ENCODE results near the gene NAA80.
"Not testable (repeated sequence)": the region's sequence is repeated elsewhere in the genome, so short reads cannot be mapped to it uniquely, and the experiment has no call there.

Gene NAA80

DNA sequence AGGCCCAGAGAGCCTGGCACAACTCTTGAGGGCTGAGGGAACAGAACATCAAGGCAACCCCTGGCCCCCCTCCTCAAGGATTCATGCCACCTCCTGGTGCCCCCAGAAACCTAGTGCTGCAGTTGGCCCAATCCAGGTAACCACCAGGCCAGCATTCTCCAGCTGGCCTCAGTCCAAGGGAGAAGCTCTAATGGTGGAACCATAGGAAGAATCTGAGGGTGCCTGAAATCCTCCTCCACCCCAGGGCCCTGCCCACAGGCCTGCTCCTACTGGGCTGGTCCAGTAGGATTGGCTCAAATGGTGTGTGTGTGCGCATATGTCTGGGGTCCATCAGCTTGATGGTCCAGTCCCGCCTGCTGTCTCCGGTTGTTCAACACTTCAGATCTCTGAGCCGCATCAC lies 15.6 kb upstream of the NAA80 start:
- H3K4me3 ChIP-seq (ENCODE audit: low read depth in 1 of 5, low read length in 5 of 5): no peak overlapping the region
- peak overlapping the region; percentile 25 for H3K27ac ChIP-seq (ENCODE audit: low read depth, low read length)
- H3K27me3 ChIP-seq (ENCODE audit: control insufficient read depth in 5 of 5, insufficient read depth in 4 of 5, low read length in 5 of 5): no peaks in the 10 kb centered on the region
- H3K9me3 ChIP-seq (ENCODE audit: control insufficient read depth in 5 of 5, low read length in 5 of 5): no peaks in the 10 kb centered on the region
- H3K9ac ChIP-seq (ENCODE audit: low read length in 5 of 5): no peak overlapping the region
- peaks cover 20 to 51% (median 42%) of the 10 kb centered on the region in 5 donors for H3K4me1 ChIP-seq (ENCODE audit: control insufficient read depth in 5 of 5, insufficient read depth in 5 of 5, low read length in 5 of 5)
- peaks cover 0 to 51% (median 47%) of the 10 kb centered on the region in 5 donors for H3K36me3 ChIP-seq (ENCODE audit: control insufficient read depth in 5 of 5, insufficient read depth in 5 of 5, low read length in 5 of 5)

DNA sequence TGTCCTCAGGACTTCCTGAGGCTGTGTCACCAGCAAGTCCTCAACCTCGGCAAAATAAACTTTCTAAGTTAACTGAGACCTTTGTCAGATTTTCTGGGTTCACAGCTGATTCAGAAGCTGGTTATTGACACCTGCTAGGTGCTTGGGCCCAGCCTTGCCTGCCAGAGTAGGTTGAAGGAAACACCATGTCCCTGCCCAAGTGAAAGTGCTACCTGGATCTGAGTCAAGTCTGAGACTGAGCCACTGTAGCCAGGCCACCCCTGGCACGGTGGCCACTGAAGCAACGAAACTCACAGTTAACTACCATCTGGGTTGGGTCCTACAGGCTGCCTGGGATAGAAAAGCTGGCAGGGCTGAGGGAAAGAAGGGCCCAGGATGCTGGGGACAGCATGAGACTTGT lies 15.1 kb upstream of the NAA80 start:
- Histone ChIP-seq H3K36me3 (ENCODE audit: control insufficient read depth in 5 of 5, insufficient read depth in 5 of 5, low read length in 5 of 5) (peaks cover 0 to 46% (median 42%) of the 10 kb centered on the region in 5 donors), H3K27me3 (ENCODE audit: control insufficient read depth in 5 of 5, insufficient read depth in 4 of 5, low read length in 5 of 5) (no peaks in the 10 kb centered on the region), H3K9me3 (ENCODE audit: control insufficient read depth in 5 of 5, low read length in 5 of 5) (no peaks in the 10 kb centered on the region), H3K4me3 (ENCODE audit: low read depth in 1 of 5, low read length in 5 of 5) (no peak overlapping the region), H3K4me1 (ENCODE audit: control insufficient read depth in 5 of 5, insufficient read depth in 5 of 5, low read length in 5 of 5) (peaks cover 16 to 46% (median 37%) of the 10 kb centered on the region in 5 donors), H3K27ac (ENCODE audit: low read depth, low read length) (peak overlapping the region; percentile 25), H3K9ac (ENCODE audit: low read length in 5 of 5) (peak overlapping the region in 1 of 5 donors; percentile 5)

DNA sequence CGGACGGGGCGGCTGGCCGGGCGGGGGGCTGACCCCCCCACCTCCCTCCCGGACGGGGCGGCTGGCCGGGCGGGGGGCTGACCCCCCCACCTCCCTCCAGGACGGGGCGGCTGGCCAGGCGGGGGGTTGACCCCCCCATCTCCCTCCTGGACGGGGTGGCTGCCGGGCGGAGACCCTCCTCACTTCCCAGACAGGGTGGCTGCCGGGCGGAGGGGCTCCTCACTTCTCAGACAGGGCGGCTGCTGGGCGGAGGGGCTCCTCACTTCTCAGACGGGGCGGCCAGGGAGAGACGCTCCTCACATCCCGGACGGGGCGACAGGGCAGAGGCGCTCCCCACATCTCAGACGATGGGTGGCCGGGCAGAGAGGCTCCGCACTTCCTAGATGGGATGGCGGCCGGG lies 12.8 kb upstream of the NAA80 start:
- H3K9ac ChIP-seq (ENCODE audit: low read length in 5 of 5); H3K27ac ChIP-seq (ENCODE audit: low read depth, low read length); H3K9me3 ChIP-seq (ENCODE audit: control insufficient read depth in 5 of 5, low read length in 5 of 5); H3K27me3 ChIP-seq (ENCODE audit: control insufficient read depth in 5 of 5, insufficient read depth in 4 of 5, low read length in 5 of 5); H3K4me3 ChIP-seq (ENCODE audit: low read depth in 1 of 5, low read length in 5 of 5): not testable (repeated sequence)
- H3K4me1 ChIP-seq (ENCODE audit: control insufficient read depth in 5 of 5, insufficient read depth in 5 of 5, low read length in 5 of 5): peaks cover 3 to 23% (median 17%) of the 10 kb centered on the region in 5 donors
- peaks cover 0 to 27% (median 20%) of the 10 kb centered on the region in 5 donors for H3K36me3 ChIP-seq (ENCODE audit: control insufficient read depth in 5 of 5, insufficient read depth in 5 of 5, low read length in 5 of 5)

DNA sequence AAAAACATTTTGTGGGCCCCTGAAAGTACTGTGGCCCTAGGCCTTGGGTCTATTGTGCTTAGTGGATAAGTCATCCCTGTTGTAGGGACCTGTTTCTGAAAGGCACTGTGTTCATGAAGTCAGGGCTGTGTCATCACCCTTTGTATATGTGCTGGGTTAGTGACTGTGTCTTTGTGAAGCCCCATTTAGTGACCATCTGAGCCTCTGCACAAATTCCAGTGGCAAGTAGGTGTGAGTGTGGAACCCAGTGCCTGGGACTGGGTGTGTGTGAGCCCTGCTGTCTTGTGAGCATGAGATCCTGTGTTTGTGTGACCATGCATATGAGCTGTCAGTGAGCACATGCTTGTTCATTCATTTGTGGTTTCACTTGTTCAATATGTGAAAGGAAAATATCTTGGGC lies 5.4 kb upstream of the NAA80 start:
- no peak overlapping the region for H3K4me3 ChIP-seq (ENCODE audit: low read depth in 1 of 5, low read length in 5 of 5)
- H3K9me3 ChIP-seq (ENCODE audit: control insufficient read depth in 5 of 5, low read length in 5 of 5): no peaks in the 10 kb centered on the region
- peaks cover 13 to 37% (median 27%) of the 10 kb centered on the region in 5 donors for H3K4me1 ChIP-seq (ENCODE audit: control insufficient read depth in 5 of 5, insufficient read depth in 5 of 5, low read length in 5 of 5)
- H3K27me3 ChIP-seq (ENCODE audit: control insufficient read depth in 5 of 5, insufficient read depth in 4 of 5, low read length in 5 of 5): no peaks in the 10 kb centered on the region
- H3K27ac ChIP-seq (ENCODE audit: low read depth, low read length): no peak overlapping the region
- no peak overlapping the region for H3K9ac ChIP-seq (ENCODE audit: low read length in 5 of 5)
- no peaks in the 10 kb centered on the region for H3K36me3 ChIP-seq (ENCODE audit: control insufficient read depth in 5 of 5, insufficient read depth in 5 of 5, low read length in 5 of 5)

DNA sequence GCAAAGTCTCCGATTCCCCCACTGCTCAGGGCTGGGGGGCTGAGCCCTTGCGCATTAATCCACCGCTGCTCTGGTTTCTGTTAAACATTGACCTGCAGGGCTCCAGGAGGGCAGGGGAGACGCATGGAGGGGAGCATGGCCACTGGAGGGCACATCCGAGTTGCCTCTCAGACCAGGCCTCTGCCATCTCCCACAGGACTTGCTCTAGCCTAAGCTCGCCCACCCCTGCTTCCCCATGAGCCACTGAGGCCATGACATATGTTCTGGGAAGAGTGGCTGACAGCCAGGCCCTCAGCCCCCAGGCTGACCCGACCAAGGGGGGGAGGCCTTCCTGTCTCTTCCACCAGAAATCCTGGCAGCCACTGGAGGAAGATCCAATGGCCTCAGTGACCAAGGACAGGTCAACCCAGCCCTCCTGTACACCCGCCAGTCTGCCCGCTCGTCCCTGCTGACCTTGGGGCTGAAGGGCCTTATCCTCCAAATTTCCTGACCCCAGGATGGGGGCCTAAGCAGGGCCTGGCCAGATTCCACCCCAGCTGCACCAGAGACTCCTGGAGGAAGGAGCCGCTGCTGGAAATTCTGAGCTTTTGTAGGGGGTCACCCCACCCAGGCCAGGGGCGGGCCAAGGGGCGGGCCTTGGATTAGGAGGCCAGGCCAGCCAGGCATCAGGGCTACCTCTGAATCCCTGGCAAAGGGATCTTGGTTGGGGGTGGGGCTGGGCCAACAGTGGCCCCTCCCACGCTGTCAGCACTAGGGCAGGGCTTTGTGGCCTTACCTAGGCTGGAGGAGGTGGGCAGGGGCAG lies 4.0 kb upstream of the NAA80 start, which contains the start of gene HYAL1:
Gene HYAL1 (minus strand): TSS at position 562 of the 803 bp plus-strand sequence. CDS start 618 bp downstream, outside the sequence.
- Histone ChIP-seq H3K4me1 (ENCODE audit: control insufficient read depth in 5 of 5, insufficient read depth in 5 of 5, low read length in 5 of 5) (peaks cover 14 to 46% (median 37%) of the 10 kb centered on the region in 5 donors), H3K27ac (ENCODE audit: low read depth, low read length) (peak within 1 kb of the TSS; percentile 57), H3K36me3 (ENCODE audit: control insufficient read depth in 5 of 5, insufficient read depth in 5 of 5, low read length in 5 of 5) (no peaks in the 10 kb centered on the region), H3K9me3 (ENCODE audit: control insufficient read depth in 5 of 5, low read length in 5 of 5) (no peaks in the 10 kb centered on the region), H3K9ac (ENCODE audit: low read length in 5 of 5) (peak within 1 kb of the TSS in 2 of 5 donors; percentile 60 to 66), H3K4me3 (ENCODE audit: low read depth in 1 of 5, low read length in 5 of 5) (peak within 1 kb of the TSS in 4 of 5 donors; percentile 38 to 51 (median 46)), H3K27me3 (ENCODE audit: control insufficient read depth in 5 of 5, insufficient read depth in 4 of 5, low read length in 5 of 5) (no peaks in the 10 kb centered on the region)

DNA sequence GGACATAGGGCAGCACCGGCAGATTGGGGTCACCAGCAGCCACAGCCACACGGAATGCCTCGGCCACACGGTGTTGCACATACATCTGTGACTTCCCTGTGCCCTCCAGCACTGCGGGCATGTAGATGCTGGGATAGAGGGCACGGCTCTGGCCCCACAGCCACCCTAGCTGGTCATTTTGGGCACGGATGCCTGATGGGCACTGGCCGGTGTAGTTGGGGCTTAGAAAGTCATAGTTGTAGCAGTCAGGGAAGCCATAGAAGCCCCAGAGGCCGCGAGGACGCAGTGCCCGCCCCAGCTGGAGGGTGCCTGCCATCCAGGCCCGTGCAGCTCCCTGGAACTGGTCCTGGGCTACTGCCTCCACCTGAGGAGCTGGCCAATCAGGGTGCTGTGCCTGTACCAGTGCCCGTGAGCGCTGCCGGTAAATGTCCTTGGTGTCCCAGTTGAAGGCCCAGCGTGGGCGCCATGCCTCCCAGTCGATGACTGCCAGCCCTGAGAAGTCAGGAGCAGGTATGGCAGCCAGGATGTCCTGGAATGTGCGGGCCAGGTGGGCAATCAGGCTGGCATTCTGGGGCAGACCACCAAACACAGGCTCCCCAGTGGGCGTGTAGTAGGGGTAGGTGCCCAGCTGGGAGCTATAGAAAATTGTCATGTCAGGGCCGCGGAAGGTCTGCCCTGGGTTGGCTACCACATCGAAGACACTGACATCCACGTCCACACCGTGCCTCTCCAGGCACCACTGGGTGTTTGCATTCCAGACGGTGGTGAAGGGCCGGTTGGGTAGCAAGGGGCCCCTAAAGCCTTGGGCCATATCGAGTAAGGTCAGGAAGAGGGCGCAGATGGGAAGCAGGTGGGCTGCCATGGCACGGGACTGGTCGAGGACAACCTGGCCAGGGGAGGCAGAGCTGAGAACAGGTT lies 3.1 kb upstream of the NAA80 start:
- no peaks in the 10 kb centered on the region for H3K9me3 ChIP-seq (ENCODE audit: control insufficient read depth in 5 of 5, low read length in 5 of 5)
- H3K4me1 ChIP-seq (ENCODE audit: control insufficient read depth in 5 of 5, insufficient read depth in 5 of 5, low read length in 5 of 5): peaks cover 14 to 52% (median 41%) of the 10 kb centered on the region in 5 donors
- H3K27ac ChIP-seq (ENCODE audit: low read depth, low read length): peak overlapping the region; percentile 57
- peaks cover 0 to 2% (median 0%) of the 10 kb centered on the region in 5 donors for H3K36me3 ChIP-seq (ENCODE audit: control insufficient read depth in 5 of 5, insufficient read depth in 5 of 5, low read length in 5 of 5)
- no peaks in the 10 kb centered on the region for H3K27me3 ChIP-seq (ENCODE audit: control insufficient read depth in 5 of 5, insufficient read depth in 4 of 5, low read length in 5 of 5)
- peak overlapping the region in 3 of 5 donors; percentile 38 to 49 (median 42) for H3K4me3 ChIP-seq (ENCODE audit: low read depth in 1 of 5, low read length in 5 of 5)
- H3K9ac ChIP-seq (ENCODE audit: low read length in 5 of 5): peak overlapping the region in 2 of 5 donors; percentile 60 to 66

DNA sequence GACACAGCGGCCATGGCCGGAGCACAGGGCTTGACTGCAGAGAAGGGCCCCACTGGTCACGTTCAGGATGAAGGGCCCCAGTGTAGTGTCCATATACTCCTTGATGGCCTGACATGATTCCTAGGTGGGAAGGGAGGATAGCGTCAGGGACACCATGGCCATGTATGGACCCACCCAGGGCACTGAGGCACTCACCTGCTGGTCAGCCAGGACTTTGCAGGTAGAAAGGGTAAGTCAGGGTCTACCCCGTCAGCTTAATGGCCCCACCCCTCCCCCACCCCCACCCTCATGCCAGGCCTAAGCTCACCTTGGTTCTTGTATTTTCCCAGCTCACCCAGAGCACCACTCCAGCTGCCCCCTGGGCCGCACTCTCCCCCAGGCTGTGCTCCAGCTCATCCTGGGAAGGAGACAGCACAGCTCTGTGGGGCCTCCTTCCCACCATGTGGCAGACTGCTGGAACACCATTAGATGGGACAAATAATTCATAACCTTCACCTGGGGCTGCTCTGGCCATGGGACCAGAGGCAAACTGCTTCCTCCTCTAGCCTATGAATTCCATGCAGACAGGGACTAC lies 1.6 kb upstream of the NAA80 start:
- Histone ChIP-seq H3K4me1 (ENCODE audit: control insufficient read depth in 5 of 5, insufficient read depth in 5 of 5, low read length in 5 of 5) (peaks cover 14 to 52% (median 41%) of the 10 kb centered on the region in 5 donors), H3K9me3 (ENCODE audit: control insufficient read depth in 5 of 5, low read length in 5 of 5) (no peaks in the 10 kb centered on the region), H3K27me3 (ENCODE audit: control insufficient read depth in 5 of 5, insufficient read depth in 4 of 5, low read length in 5 of 5) (no peaks in the 10 kb centered on the region), H3K27ac (ENCODE audit: low read depth, low read length) (peak overlapping the region; percentile 94), H3K9ac (ENCODE audit: low read length in 5 of 5) (peak overlapping the region in 2 of 5 donors; percentile 73 to 81), H3K36me3 (ENCODE audit: control insufficient read depth in 5 of 5, insufficient read depth in 5 of 5, low read length in 5 of 5) (peaks cover 0 to 7% (median 4%) of the 10 kb centered on the region in 5 donors), H3K4me3 (ENCODE audit: low read depth in 1 of 5, low read length in 5 of 5) (peak overlapping the region in 3 of 5 donors; percentile 62 to 72 (median 69))

DNA sequence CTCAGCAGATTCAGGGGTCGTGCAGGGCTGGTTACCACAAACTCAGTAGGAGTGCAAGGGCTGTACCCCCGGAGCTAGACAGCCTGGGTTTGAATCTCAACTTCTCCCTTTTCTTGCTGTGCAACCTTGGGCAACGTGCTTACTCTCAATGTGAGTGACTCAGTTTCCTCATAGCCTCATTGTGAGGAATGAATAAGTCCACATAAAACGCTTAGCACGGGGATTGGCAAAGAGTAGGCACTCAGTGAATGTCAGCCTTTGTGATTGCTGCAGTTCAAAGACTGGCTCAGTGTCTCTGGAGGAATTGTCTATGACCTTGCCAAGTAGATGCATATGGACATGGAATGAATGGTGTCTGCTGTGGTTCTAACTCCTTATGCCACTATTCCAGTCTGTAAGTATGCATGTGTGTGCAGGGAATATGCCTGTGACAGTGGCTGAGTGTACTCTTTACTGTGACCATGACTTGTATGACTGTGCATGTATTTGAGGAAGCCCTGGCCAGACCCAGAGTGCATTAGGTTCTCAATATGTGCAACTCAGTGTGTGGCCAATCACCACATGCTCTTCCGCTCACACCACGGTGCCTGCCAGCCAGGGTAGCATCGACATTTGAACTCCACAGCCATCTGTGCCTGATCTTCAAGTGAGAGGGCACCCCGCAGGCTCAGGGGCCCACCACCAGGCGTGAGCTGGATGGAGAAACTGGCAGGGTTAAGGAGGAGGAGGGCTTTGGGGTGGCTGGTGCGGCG lies 900 bp upstream of the NAA80 start:
- H3K4me3 ChIP-seq (ENCODE audit: low read depth in 1 of 5, low read length in 5 of 5): peak overlapping the region; percentile 62 to 86 (median 72)
- H3K9me3 ChIP-seq (ENCODE audit: control insufficient read depth in 5 of 5, low read length in 5 of 5): no peaks in the 10 kb centered on the region
- peaks cover 0 to 7% (median 4%) of the 10 kb centered on the region in 5 donors for H3K36me3 ChIP-seq (ENCODE audit: control insufficient read depth in 5 of 5, insufficient read depth in 5 of 5, low read length in 5 of 5)
- peak overlapping the region; percentile 94 for H3K27ac ChIP-seq (ENCODE audit: low read depth, low read length)
- no peaks in the 10 kb centered on the region for H3K27me3 ChIP-seq (ENCODE audit: control insufficient read depth in 5 of 5, insufficient read depth in 4 of 5, low read length in 5 of 5)
- peaks cover 14 to 52% (median 41%) of the 10 kb centered on the region in 5 donors for H3K4me1 ChIP-seq (ENCODE audit: control insufficient read depth in 5 of 5, insufficient read depth in 5 of 5, low read length in 5 of 5)
- H3K9ac ChIP-seq (ENCODE audit: low read length in 5 of 5): peak overlapping the region; percentile 73 to 93 (median 78)

DNA sequence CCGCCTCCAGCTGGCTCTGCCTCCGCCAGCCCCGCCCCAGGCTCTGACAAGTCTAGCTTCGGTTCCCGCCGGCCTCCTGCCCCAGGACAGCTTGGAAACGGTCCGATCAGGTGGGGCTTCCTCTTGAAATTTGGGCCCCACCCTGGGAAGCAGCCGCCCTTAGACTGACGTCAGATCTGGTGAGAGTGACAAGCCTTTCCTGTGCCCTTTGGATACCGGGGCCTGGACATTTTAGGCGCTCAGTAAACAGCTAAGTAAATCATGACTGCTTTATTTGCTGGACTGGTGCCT lies 378 bp upstream of the NAA80 start:
- H3K9ac ChIP-seq (ENCODE audit: low read length in 5 of 5): peak overlapping the region; percentile 73 to 93 (median 78)
- H3K4me3 ChIP-seq (ENCODE audit: low read depth in 1 of 5, low read length in 5 of 5): peak overlapping the region; percentile 62 to 86 (median 72)
- peak overlapping the region; percentile 94 for H3K27ac ChIP-seq (ENCODE audit: low read depth, low read length)
- H3K36me3 ChIP-seq (ENCODE audit: control insufficient read depth in 5 of 5, insufficient read depth in 5 of 5, low read length in 5 of 5): peaks cover 0 to 7% (median 4%) of the 10 kb centered on the region in 5 donors
- H3K9me3 ChIP-seq (ENCODE audit: control insufficient read depth in 5 of 5, low read length in 5 of 5): no peaks in the 10 kb centered on the region
- H3K4me1 ChIP-seq (ENCODE audit: control insufficient read depth in 5 of 5, insufficient read depth in 5 of 5, low read length in 5 of 5): peaks cover 14 to 52% (median 41%) of the 10 kb centered on the region in 5 donors
- no peaks in the 10 kb centered on the region for H3K27me3 ChIP-seq (ENCODE audit: control insufficient read depth in 5 of 5, insufficient read depth in 4 of 5, low read length in 5 of 5)

All from subcutaneous abdominal adipose tissue (tissue), 5 donors.